CD4-positive, alpha-beta T cell treated with Interleukin-15 for 4 hours (primary cell): ENCODE measurements around the gene ZNF44.

Experiments
- DNase-seq: peaks from one replicate; pipeline ENCODE4 v3.0.0-alpha.2; 2020; ENCODE audit warnings: low spot score

ZNF44 gene

DNA sequence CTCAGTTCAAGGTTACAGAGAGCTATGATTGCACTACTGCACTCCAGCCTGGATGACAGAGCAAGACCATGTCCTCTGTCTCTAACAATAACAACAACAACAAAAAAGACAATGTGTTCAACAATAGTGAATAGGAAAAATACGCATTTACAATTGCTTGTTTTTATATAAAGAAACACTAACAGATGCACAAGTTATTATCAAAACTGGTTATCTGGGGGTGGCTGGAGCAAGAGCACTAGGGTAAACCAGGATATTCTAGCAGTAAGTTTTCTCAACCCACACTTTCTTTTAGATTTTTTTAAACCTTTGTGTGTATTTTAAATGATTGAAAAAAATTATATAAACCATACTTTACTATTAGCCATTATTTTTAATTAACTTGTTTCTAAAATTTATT is 33.1 kb downstream of the ZNF44 start:
- DNase-seq: no peak

DNA sequence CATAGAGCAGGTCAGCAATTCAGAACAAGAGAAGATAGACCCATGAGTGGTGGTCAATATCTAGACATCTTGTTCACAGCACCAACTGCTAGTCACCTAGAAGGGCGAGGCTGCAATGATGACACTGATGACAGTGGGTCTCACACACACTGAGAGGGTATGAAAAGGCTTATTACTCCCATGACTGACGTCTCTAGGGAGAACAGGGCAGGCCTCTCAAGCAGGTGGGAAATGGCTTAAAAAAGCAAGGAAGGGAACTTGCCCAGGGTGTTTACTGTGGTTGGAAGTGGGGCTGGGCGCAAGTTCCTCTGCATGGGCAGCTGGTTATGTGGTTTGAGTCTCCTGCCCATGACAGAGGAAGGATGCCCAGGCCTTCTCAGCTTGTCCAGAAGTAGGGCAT is 33.8 kb downstream of the ZNF44 start:
- no peak for DNase-seq

DNA sequence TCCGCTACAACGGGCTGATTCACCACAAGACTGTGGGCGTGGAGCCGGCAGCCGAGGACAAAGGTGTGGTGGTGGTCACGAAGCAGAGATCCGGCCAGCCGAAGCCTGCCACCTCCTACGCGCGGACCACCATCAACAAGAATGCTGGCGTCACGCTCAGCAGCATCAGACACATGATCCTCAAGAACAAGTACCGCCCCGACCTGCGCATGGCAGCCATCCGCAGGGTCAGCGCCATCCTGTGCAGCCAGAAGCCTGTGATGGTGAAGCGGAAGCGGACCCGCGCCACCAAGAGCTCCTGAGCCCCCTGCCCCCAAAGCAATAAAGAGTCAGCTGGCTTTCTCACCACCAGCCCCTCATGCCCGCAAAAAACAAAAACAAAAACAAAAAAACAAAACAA is 34.4 kb downstream of the ZNF44 start:
- no peak for DNase-seq

DNA sequence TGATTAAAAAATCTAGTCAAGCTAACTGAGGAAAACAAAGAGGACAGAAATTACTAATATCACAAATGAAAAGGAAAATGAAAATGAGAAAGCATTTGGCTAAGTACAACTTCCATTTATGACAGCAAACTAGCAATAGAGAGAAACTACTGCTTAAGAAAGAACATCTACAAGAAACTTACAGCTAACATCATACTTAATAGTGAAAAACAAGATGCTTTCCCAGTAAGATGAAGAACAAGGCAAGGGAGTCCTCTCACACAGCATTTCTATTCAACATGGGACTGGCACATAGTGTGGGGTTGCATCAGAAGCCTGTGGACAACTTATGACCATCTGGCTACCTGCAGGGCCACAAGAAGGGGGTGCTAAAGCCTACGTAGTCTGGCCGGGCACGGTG is 39.3 kb downstream of the ZNF44 start:
- no peak for DNase-seq

DNA sequence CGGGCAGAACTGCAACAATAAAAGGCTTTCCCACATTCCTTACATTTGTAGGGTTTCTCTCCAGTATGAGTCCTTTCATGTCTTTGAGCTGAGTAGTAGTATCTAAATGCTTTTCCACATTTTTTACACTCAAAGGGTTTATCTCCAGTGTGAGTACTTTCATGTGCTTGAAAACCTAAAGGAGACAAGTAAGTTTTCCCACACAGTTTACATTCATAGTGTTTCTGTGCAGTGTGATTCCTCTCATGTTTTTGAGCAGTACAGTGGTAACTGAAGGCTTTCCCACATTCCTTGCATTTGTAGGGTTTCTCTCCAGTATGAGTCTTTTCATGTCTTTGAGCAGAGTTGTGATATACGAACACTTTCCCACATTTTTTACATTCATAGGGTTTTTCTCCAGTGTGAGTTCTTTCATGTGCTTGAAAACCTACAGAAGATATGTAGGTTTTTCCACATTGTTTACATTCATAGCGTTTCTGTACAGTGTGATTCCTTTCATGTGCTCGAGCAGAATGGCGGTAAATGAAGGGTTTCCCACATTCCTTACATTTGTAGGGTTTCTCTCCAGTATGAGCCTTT is 47.0 kb downstream of the ZNF44 start:
- no peak for DNase-seq

DNA sequence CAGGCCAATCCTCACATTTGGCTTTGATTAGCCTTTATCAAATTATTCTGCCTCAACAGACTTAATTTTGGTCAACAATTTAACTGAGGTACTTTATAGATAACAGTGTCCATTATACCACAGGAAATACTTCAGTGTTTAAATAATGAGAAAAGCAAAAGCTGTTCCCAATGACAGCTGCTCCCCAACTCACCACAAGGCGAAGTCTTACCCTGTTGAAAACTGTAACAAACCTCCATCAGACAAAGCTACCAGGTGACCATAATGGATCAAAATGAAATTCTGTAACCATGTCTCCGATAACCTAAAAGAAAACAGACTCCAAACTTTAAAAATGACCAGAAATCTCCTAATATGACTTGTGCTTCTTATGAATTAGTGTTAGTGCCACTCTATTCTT is 50.3 kb downstream of the ZNF44 start:
- no peak for DNase-seq

DNA sequence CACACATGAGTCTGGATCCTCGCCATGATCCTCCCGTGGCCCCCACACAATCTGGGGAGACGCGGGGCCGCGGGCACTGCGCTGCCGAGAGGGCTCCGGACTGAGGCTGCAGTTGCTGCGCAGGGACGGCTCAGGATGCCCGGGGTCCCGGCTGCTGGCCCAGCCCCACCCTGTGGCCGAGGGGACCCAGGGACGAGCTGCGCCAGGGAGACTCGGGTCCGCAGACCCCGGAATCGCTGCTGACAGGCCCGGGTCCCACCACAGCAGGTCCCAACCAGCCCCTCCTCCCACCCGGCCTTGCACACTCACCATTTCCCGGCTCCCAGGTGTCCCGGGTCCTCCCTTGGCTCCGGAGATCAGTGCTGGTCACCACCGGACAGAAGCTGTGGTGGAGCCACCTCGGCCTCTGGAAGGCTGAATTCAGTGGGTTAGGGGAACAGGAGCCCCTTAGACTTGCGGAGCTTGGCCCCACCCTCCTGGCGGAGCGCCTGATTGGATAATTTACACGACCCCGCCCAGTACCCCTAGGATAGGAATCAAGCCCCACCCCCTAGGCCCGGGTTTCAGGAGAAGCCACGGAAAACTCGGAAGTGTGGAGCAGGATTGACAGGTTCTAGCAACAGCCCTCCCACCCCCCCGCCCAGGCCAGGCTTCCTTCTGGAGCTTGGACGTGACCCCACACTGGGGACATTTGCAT is 57.4 kb downstream of the ZNF44 start:
- DNase-seq: no peak

DNA sequence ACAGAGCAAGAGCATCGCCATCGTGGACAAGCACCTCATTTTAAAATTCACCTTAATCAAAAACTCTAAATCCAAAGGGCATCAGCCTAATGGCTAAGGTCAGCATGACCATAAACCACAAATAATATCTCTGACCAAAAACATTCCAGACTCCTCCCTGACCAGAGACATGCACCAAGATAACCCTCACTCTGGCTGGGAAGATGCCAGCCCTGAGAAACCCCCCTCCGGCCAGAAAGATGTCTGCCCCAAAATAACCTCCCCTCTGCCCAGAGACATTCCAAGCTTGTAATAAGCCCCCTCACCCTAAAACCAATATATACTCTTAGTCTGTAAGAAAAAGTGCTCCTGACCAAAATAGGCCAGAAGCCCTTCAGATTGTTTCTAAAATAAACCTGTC is 61.7 kb downstream of the ZNF44 start:
- DNase-seq: no peak

DNA sequence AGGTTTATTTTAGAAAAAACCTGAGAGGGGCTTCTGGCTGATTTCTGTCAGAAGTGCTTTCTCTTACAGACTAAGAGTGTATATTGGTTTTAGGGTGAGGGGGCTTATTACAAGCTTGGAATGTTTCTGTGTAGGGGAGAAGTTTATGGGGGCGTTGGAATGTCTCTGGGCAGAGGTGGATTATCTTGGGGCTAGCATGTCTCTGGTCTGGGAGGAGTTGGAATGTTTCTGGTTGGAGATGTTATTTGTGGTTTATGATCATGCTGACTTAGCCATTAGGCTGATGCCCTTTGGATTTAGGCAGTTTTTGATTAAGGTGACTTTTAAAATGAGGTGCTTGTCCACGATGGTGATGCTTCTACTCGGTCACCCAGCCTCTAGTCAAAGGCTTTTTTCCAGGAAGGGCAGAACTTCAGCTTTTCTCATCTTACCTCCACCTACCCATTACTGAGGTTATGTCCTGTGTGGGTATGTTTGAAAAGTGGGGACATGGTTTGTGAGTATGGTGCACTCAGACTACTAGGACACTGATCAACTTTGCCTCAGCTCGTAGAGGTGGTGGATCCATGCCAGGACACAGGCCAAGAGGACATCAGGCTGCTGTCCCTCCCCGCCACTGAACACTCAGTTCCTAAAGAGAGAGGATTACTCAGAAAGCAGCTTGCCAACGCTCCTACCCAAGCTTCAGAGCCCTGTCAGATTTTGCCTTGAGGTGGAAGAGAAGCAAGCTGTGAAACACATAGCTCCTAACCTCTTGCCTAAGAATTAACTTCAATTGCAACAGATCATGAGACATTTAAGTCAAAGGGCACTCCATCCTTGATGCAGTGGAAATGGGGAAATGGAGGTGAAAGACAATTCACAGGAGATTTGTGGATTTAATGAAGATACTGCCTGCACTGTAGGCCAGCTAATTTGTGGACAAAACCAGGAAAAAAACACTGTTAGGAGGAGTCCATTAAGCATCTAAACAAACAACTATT is 63.6 kb downstream of the ZNF44 start:
- no peak for DNase-seq

DNA sequence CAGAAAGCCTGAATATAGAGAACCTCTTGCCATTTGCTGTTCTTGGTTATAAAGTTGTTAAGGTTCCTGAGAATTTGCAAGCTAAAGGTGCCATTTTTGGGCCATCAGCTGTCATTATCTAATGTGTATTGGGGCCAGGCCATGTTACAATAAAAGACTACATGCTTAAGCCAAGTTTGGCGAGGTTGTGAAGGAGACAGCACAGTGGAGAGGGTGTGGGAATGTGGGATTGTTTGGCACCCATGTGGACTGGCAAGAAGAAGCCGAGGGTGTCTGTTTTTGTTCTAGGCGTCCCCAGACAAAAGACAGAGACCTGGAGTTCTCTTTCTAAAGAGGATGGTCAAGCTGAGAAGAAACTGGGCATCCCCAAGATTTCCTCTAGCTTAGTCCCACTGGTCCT is 64.7 kb downstream of the ZNF44 start:
- DNase-seq: no peak

DNA sequence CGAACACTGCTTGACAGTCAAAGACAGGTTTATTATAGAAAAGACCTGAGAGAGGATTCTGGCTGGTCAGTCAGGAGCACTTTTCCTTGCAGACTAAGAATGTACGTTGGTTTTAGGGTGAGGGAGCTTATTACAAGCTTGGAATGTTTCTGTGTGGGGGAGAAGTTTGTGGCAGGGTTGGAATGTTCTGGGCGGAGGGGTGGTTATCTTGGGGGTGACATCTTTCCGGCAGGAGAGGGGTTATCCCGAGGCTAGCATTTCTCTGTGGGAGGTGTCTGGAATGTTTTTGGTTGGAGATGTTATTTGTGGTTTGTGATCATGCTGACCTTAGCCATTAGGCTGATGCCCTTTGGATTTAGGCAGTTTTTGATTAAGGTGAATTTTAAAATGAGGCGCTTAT is 70.0 kb downstream of the ZNF44 start:
- DNase-seq: no peak

DNA sequence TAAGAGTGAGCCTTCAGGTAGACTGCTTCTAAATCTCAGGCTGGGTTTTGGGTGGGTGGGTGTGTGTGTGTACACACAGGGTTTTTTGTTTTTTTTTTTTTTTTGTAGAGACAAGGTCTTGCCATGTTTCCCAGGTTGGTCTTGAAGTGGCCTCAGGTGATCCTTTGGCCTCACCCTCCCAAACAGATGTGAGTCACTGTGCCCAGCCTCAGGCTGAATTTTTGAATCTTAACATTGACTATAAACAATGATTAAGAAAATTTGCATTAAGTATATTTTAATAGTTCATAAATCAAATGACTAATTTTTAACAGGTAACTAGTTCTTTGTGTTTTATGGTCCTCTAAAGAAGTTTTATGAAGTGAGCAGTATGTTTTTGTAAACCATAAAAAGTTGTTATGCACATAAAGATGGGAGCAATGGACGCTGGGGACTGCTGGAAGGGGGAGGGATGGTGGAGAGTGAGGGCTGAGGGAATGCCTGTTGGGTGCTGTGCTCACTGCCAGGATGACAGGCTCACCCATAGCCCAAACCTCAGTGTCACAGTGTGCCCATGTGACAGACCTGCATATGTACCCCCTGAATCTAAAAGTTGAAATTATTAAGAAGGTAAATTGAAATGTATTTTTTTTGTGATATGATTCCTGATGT is 71.6 kb downstream of the ZNF44 start:
- no peak for DNase-seq
